Measurements from ENCODE around the gene ZC3H13.

GRCh38 chr13:45966715-45967114 lies 85.8 kb downstream of the ZC3H13 start:
- no peak for TF ChIP-seq POLR2A (IDR thresholded peaks at IDR 0.05)
- no peak for TF ChIP-seq CTCF (IDR thresholded peaks at IDR 0.05)

Measured in vagina (tissue), 2 donors.